ENCODE data around the gene SEMA6A. TPM values are rescaled to one million over a fixed set of nuclear protein-coding genes. Genes with fewer than 3 reads are reported as not detected.

Gene SEMA6A
- total RNA-seq, 1 donor from 2014 or later, result 89.9 TPM

DNA sequence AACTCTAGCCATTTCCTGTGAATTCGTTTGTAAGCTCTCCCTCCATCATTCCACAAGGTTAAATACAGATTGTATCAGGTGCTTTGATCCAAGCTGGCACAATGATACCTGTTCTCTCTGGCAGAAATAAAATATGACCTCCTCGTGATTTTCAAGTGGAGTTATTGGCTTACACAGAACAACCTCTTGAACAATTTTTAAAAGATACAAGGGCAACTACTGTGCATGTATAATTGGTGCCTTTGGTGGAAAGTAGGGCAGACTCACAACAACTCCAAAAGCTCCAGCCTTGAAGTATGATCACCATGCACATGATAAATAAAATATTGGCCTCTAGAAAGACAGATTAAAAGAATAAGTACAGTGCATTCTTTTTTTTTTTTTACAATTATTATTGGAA lies 106.0 kb downstream of the SEMA6A start:
- Mint-ChIP-seq H3K36me3 (ENCODE audit: insufficient read depth) (peaks cover 45% of the 10 kb centered on the region), H3K27me3 (no peaks in the 10 kb centered on the region), H3K4me3 (ENCODE audit: low read depth) (no peak overlapping the region), H3K27ac (peak overlapping the region; percentile 39), H3K4me1 (ENCODE audit: low read depth) (peaks cover 16% of the 10 kb centered on the region), H3K9me3 (ENCODE audit: low read depth) (peaks cover 7% of the 10 kb centered on the region)
- DNase-seq (ENCODE audit: low spot score, unreplicated experiment), result no peak
- TF ChIP-seq, protein P1, sequence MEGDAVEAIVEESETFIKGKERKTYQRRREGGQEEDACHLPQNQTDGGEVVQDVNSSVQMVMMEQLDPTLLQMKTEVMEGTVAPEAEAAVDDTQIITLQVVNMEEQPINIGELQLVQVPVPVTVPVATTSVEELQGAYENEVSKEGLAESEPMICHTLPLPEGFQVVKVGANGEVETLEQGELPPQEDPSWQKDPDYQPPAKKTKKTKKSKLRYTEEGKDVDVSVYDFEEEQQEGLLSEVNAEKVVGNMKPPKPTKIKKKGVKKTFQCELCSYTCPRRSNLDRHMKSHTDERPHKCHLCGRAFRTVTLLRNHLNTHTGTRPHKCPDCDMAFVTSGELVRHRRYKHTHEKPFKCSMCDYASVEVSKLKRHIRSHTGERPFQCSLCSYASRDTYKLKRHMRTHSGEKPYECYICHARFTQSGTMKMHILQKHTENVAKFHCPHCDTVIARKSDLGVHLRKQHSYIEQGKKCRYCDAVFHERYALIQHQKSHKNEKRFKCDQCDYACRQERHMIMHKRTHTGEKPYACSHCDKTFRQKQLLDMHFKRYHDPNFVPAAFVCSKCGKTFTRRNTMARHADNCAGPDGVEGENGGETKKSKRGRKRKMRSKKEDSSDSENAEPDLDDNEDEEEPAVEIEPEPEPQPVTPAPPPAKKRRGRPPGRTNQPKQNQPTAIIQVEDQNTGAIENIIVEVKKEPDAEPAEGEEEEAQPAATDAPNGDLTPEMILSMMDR (IDR thresholded peaks at IDR 0.05; ENCODE audit: unreplicated experiment), result no peak

DNA sequence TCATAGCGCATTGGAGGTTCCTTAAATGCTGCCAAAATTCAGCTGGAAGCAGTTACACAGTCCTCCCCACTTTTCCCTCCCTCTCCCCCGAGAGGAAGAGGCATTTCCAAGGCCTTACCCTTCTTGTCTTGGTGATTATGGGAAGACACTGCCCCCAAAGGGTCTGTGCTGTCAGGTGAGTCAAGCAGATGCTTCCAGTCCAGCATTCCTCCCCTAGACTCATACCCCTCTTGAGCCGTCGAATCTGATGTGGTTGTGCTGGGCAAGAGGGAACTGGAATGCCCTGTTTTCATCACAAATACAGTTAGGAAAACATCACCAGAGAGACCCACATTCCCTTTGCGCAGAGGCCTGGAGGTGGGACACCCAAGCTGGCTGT lies 107.2 kb downstream of the SEMA6A start:
- TF ChIP-seq, protein P1 (IDR thresholded peaks at IDR 0.05; ENCODE audit: unreplicated experiment), result no peak
- no peak for DNase-seq (ENCODE audit: low spot score, unreplicated experiment)
- Mint-ChIP-seq H3K4me1 (ENCODE audit: low read depth) (peaks cover 14% of the 10 kb centered on the region), H3K9me3 (ENCODE audit: low read depth) (peaks cover 7% of the 10 kb centered on the region), H3K27me3 (no peaks in the 10 kb centered on the region), H3K4me3 (ENCODE audit: low read depth) (no peak overlapping the region), H3K27ac (no peak overlapping the region), H3K36me3 (ENCODE audit: insufficient read depth) (peaks cover 43% of the 10 kb centered on the region)

DNA sequence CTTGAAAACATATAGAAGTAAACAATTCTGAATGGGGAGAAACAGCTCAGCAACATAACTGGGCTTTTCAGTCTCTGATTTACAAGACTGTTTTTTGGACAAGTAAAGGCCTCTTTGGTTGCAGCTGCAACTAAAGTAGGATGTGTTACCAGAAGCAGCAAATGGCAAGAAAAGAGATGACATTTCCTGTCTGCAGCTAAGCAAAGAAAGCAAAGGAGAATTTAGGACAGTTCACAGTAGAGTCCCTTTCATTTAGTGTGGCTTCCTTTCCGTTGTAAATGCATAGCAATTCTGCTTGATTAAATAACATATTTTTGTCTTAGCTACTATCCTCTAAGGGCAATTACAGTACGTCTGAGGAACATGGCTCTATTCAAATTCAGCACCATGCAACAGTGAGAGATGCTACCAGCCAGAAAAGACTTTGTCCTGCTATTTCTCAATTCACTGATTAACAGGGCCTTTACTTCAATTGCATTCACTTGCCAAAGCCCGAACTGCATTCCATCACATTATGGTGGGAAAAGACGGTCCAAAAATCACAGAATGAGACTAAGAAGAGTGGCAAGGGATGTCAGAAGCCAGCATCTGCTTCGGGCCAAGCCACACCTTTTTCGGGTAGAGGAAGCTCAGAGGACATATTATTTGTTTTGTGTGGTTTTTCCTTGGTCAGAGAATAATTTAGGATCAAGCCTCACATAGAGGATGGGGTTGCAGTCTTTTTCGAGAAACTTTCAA lies 107.7 kb downstream of the SEMA6A start:
- H3K9me3 Mint-ChIP-seq (ENCODE audit: low read depth), result peaks cover 7% of the 10 kb centered on the region
- peaks cover 42% of the 10 kb centered on the region for H3K36me3 Mint-ChIP-seq (ENCODE audit: insufficient read depth)
- H3K4me1 Mint-ChIP-seq (ENCODE audit: low read depth), result peaks cover 11% of the 10 kb centered on the region
- H3K27ac Mint-ChIP-seq, result no peak overlapping the region
- DNase-seq (ENCODE audit: low spot score, unreplicated experiment), result no peak
- no peaks in the 10 kb centered on the region for H3K27me3 Mint-ChIP-seq
- H3K4me3 Mint-ChIP-seq (ENCODE audit: low read depth), result no peak overlapping the region
- TF ChIP-seq, protein P1 (IDR thresholded peaks at IDR 0.05; ENCODE audit: unreplicated experiment), result no peak

DNA sequence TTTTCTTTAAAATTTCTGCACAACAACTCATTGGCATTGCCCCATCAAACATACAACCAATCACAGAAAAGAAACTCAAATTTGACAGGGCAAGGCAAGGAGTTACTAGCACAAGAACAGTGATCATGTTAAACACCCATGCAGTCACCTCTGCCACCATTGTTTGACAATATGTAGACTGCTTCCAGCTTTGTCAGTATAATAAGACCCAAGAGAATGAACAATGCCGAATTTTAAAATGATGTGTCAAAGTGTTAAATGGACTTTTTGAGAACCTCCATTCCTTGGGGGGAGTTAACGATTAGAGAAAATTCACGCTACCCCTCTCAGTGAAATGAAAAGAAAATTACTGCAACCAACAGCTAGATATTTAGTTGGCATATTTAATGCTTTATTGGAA lies 109.2 kb downstream of the SEMA6A start:
- Mint-ChIP-seq H3K4me1 (ENCODE audit: low read depth) (peaks cover 5% of the 10 kb centered on the region), H3K27me3 (no peaks in the 10 kb centered on the region), H3K27ac (no peak overlapping the region), H3K9me3 (ENCODE audit: low read depth) (peaks cover 7% of the 10 kb centered on the region), H3K4me3 (ENCODE audit: low read depth) (no peak overlapping the region), H3K36me3 (ENCODE audit: insufficient read depth) (peaks cover 38% of the 10 kb centered on the region)
- DNase-seq (ENCODE audit: low spot score, unreplicated experiment), result no peak
- TF ChIP-seq, protein P1 (IDR thresholded peaks at IDR 0.05; ENCODE audit: unreplicated experiment), result no peak

DNA sequence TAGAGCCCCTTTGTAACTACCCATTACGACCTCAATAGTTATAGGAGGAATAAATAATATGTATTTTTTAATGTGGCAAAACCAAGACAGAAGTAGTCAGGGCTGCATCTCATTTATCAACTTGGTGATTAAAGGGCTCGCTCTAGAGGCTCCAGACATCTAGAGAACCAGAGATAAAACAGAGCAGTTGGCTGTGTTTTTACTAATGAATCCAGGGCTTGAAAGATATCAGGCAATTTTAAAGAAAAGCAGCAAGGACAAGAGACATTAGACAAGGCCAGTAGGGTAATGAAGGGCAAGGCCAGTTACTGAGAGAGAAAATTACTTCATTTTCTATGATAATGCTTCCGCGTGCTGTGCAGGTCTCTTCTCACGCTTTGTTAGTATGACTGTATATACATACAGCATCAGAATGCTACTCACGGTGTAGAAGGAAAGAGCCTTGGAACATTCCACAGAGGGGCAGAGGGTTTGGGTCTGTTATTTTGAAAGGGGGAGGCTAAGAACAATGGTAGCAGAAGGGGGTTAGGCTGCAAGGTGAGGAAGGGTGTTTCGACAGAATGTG lies 110.4 kb downstream of the SEMA6A start:
- no peak for DNase-seq (ENCODE audit: low spot score, unreplicated experiment)
- Mint-ChIP-seq H3K27me3 (no peaks in the 10 kb centered on the region), H3K27ac (no peak overlapping the region), H3K9me3 (ENCODE audit: low read depth) (peaks cover 7% of the 10 kb centered on the region), H3K36me3 (ENCODE audit: insufficient read depth) (peaks cover 36% of the 10 kb centered on the region), H3K4me3 (ENCODE audit: low read depth) (no peak overlapping the region), H3K4me1 (ENCODE audit: low read depth) (peaks cover 4% of the 10 kb centered on the region)
- TF ChIP-seq, protein P1 (IDR thresholded peaks at IDR 0.05; ENCODE audit: unreplicated experiment), result no peak

All from progenitor cell of endocrine pancreas (in vitro differentiated cells).